ENCODE data around the gene ADAMTSL2.

Gene ADAMTSL2

GRCh38 chr9:133518200-133518599 lies 16.3 kb upstream of the ADAMTSL2 start:
- DNase-seq (ENCODE audit: low spot score): no peak

- DNase-seq (ENCODE audit: low spot score): no peak
Measured at GRCh38 chr9:133518706-133519449, 15.6 kb upstream of the ADAMTSL2 start.

GRCh38 chr9:133519693-133520092 lies 14.8 kb upstream of the ADAMTSL2 start:
- DNase-seq (ENCODE audit: low spot score): no peak

GRCh38 chr9:133520121-133520835 lies 14.2 kb upstream of the ADAMTSL2 start:
- no peak for DNase-seq (ENCODE audit: low spot score)

GRCh38 chr9:133521122-133522072 lies 13.1 kb upstream of the ADAMTSL2 start:
- peak; percentile 63 for DNase-seq (ENCODE audit: low spot score)

GRCh38 chr9:133522073-133522910 lies 12.2 kb upstream of the ADAMTSL2 start:
- DNase-seq (ENCODE audit: low spot score): no peak

GRCh38 chr9:133523106-133523505 lies 11.4 kb upstream of the ADAMTSL2 start:
- DNase-seq (ENCODE audit: low spot score): no peak

- no peak for DNase-seq (ENCODE audit: low spot score)
Measured at GRCh38 chr9:133524146-133524545, 10.4 kb upstream of the ADAMTSL2 start.

- no peak for DNase-seq (ENCODE audit: low spot score)
Measured at GRCh38 chr9:133524679-133525228, 9.8 kb upstream of the ADAMTSL2 start, which contains the start of gene MYMK. Gene MYMK (minus strand): TSS chr9:133524959. CDS start chr9:133524844, 115 bp downstream.

- no peak for DNase-seq (ENCODE audit: low spot score)
Measured at GRCh38 chr9:133525677-133526076, 8.8 kb upstream of the ADAMTSL2 start.

- no peak for DNase-seq (ENCODE audit: low spot score)
Measured at GRCh38 chr9:133526721-133527321, 7.7 kb upstream of the ADAMTSL2 start.

- peak; percentile 37 for DNase-seq (ENCODE audit: low spot score)
Measured at GRCh38 chr9:133527444-133527920, 7.0 kb upstream of the ADAMTSL2 start.

GRCh38 chr9:133528001-133528875 lies 6.3 kb upstream of the ADAMTSL2 start:
- DNase-seq (ENCODE audit: low spot score): no peak

- no peak for DNase-seq (ENCODE audit: low spot score)
Measured at GRCh38 chr9:133528876-133529241, 5.6 kb upstream of the ADAMTSL2 start.

GRCh38 chr9:133529457-133529856 lies 5.0 kb upstream of the ADAMTSL2 start:
- DNase-seq (ENCODE audit: low spot score): no peak

- DNase-seq (ENCODE audit: low spot score): no peak
Measured at GRCh38 chr9:133529874-133530273, 4.6 kb upstream of the ADAMTSL2 start.

- DNase-seq (ENCODE audit: low spot score): no peak
Measured at GRCh38 chr9:133531293-133531692, 3.2 kb upstream of the ADAMTSL2 start.

GRCh38 chr9:133532937-133533668 lies 1.4 kb upstream of the ADAMTSL2 start:
- peak; percentile 50 for DNase-seq (ENCODE audit: low spot score)

GRCh38 chr9:133533857-133534256 lies 647 bp upstream of the ADAMTSL2 start:
- DNase-seq (ENCODE audit: low spot score): no peak

Measured in cerebellar cortex (tissue), 1 donor.